ENCODE data around the gene HLTF.
"Not testable (repeated sequence)": the region's sequence is repeated elsewhere in the genome, so short reads cannot be mapped to it uniquely, and the experiment has no call there.

The HLTF gene

GRCh38 chr3:149086232-149086988, at the start of gene HLTF:
Gene HLTF (minus strand): TSS chr3:149086533. CDS start chr3:149086336, 197 bp downstream.
- DNase-seq (ENCODE audit: low read depth in 1 of 2, low spot score in 1 of 2), result peak; percentile 71 to 84

- no peak for DNase-seq (ENCODE audit: low read depth in 1 of 2, low spot score in 1 of 2)
Observed at GRCh38 chr3:149134575-149134974, 48.2 kb upstream of the HLTF start.

DNA sequence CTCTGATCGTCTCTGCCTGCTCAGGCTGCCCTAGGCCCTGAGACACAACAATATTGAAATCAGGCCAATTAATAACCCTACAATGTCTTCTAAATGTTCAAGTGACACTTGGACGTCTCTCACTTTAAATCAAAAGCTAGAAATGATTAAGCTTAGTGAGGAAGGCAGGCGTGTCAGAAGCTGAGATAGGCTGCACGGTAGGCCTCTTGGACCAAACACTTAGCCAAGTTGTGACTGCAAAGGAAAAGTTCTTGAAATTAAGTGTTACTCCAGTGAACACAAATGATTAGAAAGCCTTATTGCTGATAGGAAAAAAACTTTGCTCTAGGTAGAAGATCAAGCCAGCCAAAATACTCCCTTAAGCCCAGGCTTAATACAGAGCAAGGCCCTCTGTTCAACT, 45.3 kb upstream of the HLTF start:
- no peak for DNase-seq (ENCODE audit: low read depth in 1 of 2, low spot score in 1 of 2)

DNA sequence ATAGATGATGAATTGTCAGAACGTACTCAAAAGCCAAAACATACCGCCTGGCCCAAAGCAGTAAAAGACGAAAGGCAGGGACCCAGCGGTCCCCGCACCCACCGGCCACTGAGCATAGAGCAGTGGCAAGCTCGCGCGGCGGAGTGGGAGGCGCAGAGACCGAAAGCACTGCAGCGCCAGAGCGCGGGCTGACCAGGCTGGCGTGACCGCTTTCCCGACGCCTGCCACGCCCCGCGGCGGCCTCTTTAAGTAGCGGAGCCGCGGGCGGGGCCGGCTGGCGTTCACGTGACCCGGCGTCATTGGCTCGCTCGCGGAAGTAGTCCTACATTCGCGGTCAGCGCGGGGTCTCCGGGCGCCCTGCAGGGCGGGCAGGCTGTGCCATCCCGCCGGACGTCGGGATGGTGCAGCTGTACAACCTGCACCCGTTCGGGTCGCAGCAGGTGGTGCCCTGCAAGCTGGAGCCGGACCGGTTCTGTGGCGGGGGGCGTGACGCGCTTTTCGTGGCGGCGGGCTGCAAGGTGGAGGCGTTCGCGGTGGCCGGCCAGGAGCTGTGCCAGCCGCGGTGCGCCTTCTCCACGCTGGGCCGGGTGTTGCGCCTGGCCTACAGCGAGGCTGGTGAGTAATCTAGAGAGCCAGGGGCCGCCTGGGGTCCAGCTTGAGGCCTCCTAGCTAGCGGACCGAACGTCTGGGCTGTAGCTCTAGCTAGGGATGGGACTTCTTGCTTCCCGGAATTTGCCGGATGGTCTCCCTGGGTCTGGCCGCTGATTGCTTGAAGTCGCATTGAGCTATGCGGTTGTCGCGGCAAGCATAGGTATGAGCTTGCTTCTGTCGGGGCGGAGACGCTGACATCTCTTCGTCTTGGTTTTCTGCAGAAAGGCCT, 43.2 kb upstream of the HLTF start, which contains the start of gene HPS3:
HPS3 (plus strand) TSS at position 313 of the 880 bp plus-strand sequence; CDS start at position 399, 86 bp downstream.
- DNase-seq (ENCODE audit: low read depth in 1 of 2, low spot score in 1 of 2), result peak; percentile 58 to 64

DNA sequence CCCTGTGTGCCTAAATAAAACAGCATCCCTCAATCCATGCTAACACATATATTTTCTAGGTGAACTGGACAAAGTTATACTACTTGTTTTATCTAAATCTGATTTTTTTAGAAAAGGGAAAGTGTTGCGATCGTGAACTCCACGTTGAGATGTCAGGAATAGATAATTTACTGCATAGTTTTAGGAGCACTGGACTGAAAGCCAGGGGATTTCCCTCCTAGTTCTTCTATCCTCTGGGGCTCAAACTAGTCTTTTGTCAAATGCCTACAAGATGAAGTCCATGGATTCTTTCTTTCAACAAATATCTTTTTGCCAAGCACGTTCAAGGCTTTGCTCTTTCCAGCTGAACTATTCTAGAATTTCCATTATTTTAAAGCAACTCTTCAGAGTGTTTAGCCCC, 42.5 kb upstream of the HLTF start:
- DNase-seq (ENCODE audit: low read depth in 1 of 2, low spot score in 1 of 2), result no peak

DNA sequence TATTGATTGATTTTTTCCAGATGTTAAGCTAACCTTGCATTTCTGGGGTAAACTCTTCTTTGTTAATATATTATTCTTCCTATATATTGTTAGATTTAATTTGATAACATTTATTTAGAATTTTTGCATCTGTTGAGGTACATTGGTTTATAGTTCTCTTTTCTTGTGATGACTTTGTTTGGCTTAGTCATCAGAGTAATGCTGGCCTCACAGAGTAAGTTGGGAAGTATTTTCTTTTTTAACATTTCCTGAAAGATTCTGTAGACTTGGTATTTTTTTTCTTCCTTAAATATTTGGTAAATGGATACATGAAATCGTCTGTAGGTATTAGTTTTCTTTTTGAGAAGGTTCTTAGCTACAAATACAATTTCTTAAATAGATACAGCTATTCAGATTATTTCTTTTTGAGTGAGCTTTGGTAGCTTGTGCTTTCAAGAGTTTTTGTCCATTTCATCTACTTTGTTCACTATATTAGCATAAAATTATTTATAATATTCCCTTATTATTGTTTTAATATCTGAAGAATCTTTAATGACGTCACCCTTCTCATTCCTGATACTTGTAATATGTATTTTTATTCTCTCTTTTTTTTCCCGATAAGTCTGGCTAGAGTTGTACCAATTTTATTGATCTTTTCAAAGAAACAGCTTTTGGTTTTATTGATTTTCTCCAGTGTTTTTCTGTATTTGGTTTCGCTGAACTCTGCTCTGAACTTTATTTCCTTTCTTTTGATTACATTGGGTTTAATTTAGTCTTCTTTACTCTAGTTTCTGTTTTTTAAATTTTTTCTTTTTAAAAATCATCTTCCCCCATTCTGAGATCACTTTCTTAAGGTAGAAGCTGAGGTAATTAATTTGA, 36.6 kb upstream of the HLTF start:
- no peak for DNase-seq (ENCODE audit: low read depth in 1 of 2, low spot score in 1 of 2)

DNA sequence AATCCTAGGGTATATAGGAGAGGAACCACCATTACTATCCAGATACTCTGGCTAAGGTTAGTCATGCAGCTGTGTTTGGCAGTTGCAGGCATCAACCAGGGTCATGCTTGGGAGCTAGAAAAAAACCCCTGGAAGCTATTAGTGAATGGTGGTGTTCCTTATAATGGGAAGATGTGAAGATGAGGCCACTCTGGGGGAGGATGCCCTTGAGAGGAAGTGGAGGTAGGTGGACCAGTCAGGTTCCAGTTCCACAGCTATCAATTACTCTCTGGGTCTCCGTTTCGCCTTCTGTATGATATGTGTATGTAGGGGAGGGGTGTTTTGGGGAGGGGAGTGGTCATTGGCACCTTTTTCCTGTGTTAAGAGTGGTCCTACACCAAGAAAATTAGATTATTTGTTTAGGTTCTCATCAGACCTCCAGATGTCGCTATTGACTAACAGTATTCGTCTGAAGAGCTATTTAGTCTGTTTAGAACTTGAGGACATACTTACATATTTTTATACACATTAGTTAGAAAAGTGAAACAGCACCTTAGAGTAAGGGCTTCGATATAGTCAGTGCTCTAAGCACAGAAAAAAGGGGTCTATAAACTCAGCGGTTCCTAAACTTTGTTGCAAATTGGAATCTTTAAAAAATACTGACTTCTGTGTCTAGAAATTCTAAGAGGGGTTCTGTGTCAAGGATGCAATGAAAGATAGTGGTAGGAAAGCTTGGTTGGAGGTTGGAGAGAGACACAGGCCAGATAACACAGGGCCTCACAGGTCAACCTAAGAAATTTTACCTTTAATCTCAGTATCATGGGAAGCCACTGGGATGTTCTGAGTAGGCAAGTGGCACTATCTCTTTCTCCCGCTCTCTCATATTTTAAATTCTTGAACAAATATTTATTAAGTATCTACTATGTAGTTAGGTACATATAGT, 34.0 kb upstream of the HLTF start:
- no peak for DNase-seq (ENCODE audit: low read depth in 1 of 2, low spot score in 1 of 2)

- DNase-seq (ENCODE audit: low read depth in 1 of 2, low spot score in 1 of 2), result no peak
Observed at GRCh38 chr3:149119466-149119865, 33.1 kb upstream of the HLTF start.

GRCh38 chr3:149118724-149119123, 32.4 kb upstream of the HLTF start:
- DNase-seq (ENCODE audit: low read depth in 1 of 2, low spot score in 1 of 2), result no peak

- DNase-seq (ENCODE audit: low read depth in 1 of 2, low spot score in 1 of 2), result no peak
Observed at GRCh38 chr3:149115114-149115513, 28.8 kb upstream of the HLTF start.

- DNase-seq (ENCODE audit: low read depth in 1 of 2, low spot score in 1 of 2), result no peak
Observed at GRCh38 chr3:149114458-149114857, 28.1 kb upstream of the HLTF start.

- no peak for DNase-seq (ENCODE audit: low read depth in 1 of 2, low spot score in 1 of 2)
Observed at GRCh38 chr3:149104484-149104883, 18.2 kb upstream of the HLTF start.

- DNase-seq (ENCODE audit: low read depth in 1 of 2, low spot score in 1 of 2), result no peak
Observed at GRCh38 chr3:149101641-149102040, 15.3 kb upstream of the HLTF start.

DNA sequence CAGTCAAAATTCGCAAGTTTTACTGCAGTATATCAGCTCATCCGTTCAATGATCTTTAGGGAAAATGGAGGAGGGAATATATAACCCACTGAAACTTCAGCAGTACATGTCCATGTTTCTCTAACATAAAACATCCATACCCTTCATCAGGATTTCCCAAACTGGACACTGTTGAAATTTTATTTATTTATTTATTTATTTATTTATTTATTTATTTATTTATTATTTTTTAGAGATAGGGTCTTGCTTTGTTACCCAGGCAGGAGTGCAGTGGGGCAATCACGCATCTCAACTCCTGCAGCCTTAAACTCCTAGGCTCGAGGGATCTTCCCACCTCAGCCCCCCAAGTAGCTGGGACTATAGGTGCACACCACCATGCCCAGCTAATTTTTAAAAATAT, 14.8 kb upstream of the HLTF start:
- no peak for DNase-seq (ENCODE audit: low read depth in 1 of 2, low spot score in 1 of 2)

GRCh38 chr3:149097987-149098386, 11.7 kb upstream of the HLTF start:
- not testable (repeated sequence) for DNase-seq (ENCODE audit: low read depth in 1 of 2, low spot score in 1 of 2)

DNA sequence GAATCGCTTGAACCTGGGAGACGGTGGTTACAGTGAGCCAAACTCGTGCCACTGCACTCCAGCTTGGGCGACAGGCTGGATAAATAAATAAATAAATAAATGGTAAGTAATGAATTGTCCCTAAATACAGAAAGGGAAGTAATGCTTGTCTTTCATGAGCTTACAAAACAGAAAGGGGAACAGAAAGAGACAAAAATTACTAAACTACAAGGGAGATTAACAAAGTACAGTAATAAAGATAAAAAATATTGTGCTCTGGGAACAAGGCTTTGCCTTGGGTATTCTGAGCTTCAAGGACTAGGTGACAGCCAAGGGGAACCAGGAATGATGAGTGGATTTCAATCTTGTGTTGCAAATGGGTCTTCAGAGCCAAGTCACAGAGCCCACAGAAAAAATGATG, 9.2 kb upstream of the HLTF start:
- DNase-seq (ENCODE audit: low read depth in 1 of 2, low spot score in 1 of 2), result no peak

GRCh38 chr3:149091983-149092382, 5.7 kb upstream of the HLTF start:
- no peak for DNase-seq (ENCODE audit: low read depth in 1 of 2, low spot score in 1 of 2)

DNA sequence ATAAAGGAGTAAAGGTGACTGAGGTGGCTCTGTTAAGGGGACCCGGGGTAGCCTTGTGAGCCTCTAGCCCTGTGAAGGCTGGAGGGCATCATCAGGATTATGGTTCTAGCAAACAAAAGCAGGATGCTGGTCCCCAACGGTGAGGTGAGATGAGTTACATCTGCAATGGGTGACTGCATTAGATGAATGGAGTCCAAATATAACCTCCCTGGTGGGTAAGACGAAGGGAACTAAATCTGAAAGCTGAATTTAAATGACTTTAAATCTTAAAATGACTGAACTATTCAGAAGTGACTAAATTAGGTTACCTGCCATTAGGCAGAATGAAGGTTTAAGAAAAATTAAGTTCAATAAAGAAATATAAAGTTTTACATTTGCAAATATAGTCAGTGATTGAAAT, 4.6 kb upstream of the HLTF start:
- DNase-seq (ENCODE audit: low read depth in 1 of 2, low spot score in 1 of 2), result no peak

DNA sequence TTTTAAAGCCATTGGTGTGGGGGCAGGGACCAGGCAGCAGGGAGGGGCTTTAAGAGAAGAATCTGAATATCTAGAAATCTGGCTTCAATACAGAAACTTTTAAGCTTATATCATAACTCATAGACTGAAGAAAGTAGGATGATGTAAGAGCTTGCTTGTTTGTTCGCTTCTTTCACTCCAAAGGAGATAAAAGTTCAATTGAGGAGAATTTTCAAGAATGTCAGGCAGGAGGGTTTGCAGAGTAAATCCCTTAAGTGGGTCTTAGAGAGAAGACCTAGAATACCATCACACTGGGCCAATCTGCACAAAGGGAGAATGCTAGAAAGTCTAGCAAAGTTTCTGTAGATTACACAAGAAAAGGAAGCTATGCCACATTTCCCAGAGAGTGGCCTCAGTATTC, 4.1 kb upstream of the HLTF start:
- no peak for DNase-seq (ENCODE audit: low read depth in 1 of 2, low spot score in 1 of 2)

GRCh38 chr3:149089395-149089794, 3.1 kb upstream of the HLTF start:
- no peak for DNase-seq (ENCODE audit: low read depth in 1 of 2, low spot score in 1 of 2)
